Activated T-helper 17 cell treated with anti-CD3 and anti-CD28 coated beads, Interleukin-2, amount 50 U/mL, for 72 hours (primary cell): ENCODE measurements around the gene BLOC1S4. TPM values are rescaled to one million over a fixed set of nuclear protein-coding genes. Genes with fewer than 3 reads are reported as not detected.
"Not testable (repeated sequence)": the region's sequence is repeated elsewhere in the genome, so short reads cannot be mapped to it uniquely, and the experiment has no call there.

Source experiments
- ATAC-seq: fragments of 150-1000 bp; cut with Tn5 transposase; replicated peaks from 2 replicates; pipeline ENCODE4 v1.10.0; 2021; ENCODE audit warnings: mild to moderate bottlenecking, moderate library complexity
- H3K27ac Mint-ChIP-seq: one replicate; pipeline ENCODE4 v1.8.0; 2022; ENCODE audit warnings: mixed read lengths
- H3K27me3 Mint-ChIP-seq: one replicate; pipeline ENCODE4 v1.8.0; 2022; ENCODE audit warnings: mixed read lengths
- H3K36me3 Mint-ChIP-seq: one replicate; pipeline ENCODE4 v1.8.0; 2022; ENCODE audit warnings: low read depth, mild to moderate bottlenecking, mixed read lengths
- H3K4me1 Mint-ChIP-seq: one replicate; pipeline ENCODE4 v1.8.0; 2022; ENCODE audit warnings: mixed read lengths
- H3K4me3 Mint-ChIP-seq: one replicate; pipeline ENCODE4 v1.8.0; 2022; ENCODE audit warnings: mild to moderate bottlenecking, mixed read lengths
- H3K9me3 Mint-ChIP-seq: one replicate; pipeline ENCODE4 v1.8.0; 2022; ENCODE audit warnings: mixed read lengths
- total RNA-seq, 2 donors: library from RNA; stranded (reverse); gene quantifications; one replicate each; pipeline ENCODE4 v1.2.3, GENCODE V29; 2022

Gene BLOC1S4
- total RNA-seq, 2 donors from 2014 or later, result 15.9 to 17.7 TPM

GRCh38 chr4:6751611-6752485 lies 35.9 kb downstream of the BLOC1S4 start:
- Mint-ChIP-seq H3K27ac (peak overlapping the region; percentile 69), H3K36me3 (no peaks in the 10 kb centered on the region), H3K4me1 (peaks cover 6% of the 10 kb centered on the region), H3K4me3 (peak overlapping the region; percentile 59), H3K27me3 (no peaks in the 10 kb centered on the region), H3K9me3 (no peaks in the 10 kb centered on the region)
- ATAC-seq, result no peak

- H3K27me3 Mint-ChIP-seq, result no peaks in the 10 kb centered on the region
- H3K27ac Mint-ChIP-seq, result no peak overlapping the region
- H3K36me3 Mint-ChIP-seq, result no peaks in the 10 kb centered on the region
- ATAC-seq, result no peak
- H3K9me3 Mint-ChIP-seq, result no peaks in the 10 kb centered on the region
- H3K4me3 Mint-ChIP-seq, result no peak overlapping the region
- peaks cover 6% of the 10 kb centered on the region for H3K4me1 Mint-ChIP-seq
Observed at GRCh38 chr4:6752486-6752829, 36.5 kb downstream of the BLOC1S4 start.

GRCh38 chr4:6753103-6753560 lies 37.2 kb downstream of the BLOC1S4 start:
- no peaks in the 10 kb centered on the region for H3K36me3 Mint-ChIP-seq
- no peak overlapping the region for H3K4me3 Mint-ChIP-seq
- no peaks in the 10 kb centered on the region for H3K27me3 Mint-ChIP-seq
- no peak overlapping the region for H3K27ac Mint-ChIP-seq
- no peaks in the 10 kb centered on the region for H3K9me3 Mint-ChIP-seq
- ATAC-seq, result no peak
- H3K4me1 Mint-ChIP-seq, result peaks cover 6% of the 10 kb centered on the region

GRCh38 chr4:6753891-6754290 lies 37.9 kb downstream of the BLOC1S4 start:
- Mint-ChIP-seq H3K4me3 (no peak overlapping the region), H3K9me3 (no peaks in the 10 kb centered on the region), H3K27me3 (no peaks in the 10 kb centered on the region), H3K36me3 (no peaks in the 10 kb centered on the region), H3K27ac (no peak overlapping the region), H3K4me1 (peaks cover 6% of the 10 kb centered on the region)
- no peak for ATAC-seq

- no peak overlapping the region for H3K4me3 Mint-ChIP-seq
- H3K27ac Mint-ChIP-seq, result no peak overlapping the region
- H3K9me3 Mint-ChIP-seq, result no peaks in the 10 kb centered on the region
- no peaks in the 10 kb centered on the region for H3K27me3 Mint-ChIP-seq
- ATAC-seq, result no peak
- H3K4me1 Mint-ChIP-seq, result peaks cover 6% of the 10 kb centered on the region
- H3K36me3 Mint-ChIP-seq, result no peaks in the 10 kb centered on the region
Observed at GRCh38 chr4:6754481-6755087, 38.6 kb downstream of the BLOC1S4 start.

- Mint-ChIP-seq H3K9me3 (no peaks in the 10 kb centered on the region), H3K4me3 (no peak overlapping the region), H3K27me3 (no peaks in the 10 kb centered on the region), H3K4me1 (peaks cover 6% of the 10 kb centered on the region), H3K27ac (no peak overlapping the region), H3K36me3 (no peaks in the 10 kb centered on the region)
- ATAC-seq, result no peak
Observed at GRCh38 chr4:6755088-6755753, 39.2 kb downstream of the BLOC1S4 start.

- not testable (repeated sequence) for H3K9me3 Mint-ChIP-seq, H3K27me3 Mint-ChIP-seq, H3K36me3 Mint-ChIP-seq, H3K4me1 Mint-ChIP-seq, H3K4me3 Mint-ChIP-seq, ATAC-seq, H3K27ac Mint-ChIP-seq
Observed at GRCh38 chr4:6756345-6756744, 40.4 kb downstream of the BLOC1S4 start.

- Mint-ChIP-seq H3K4me3 (no peak overlapping the region), H3K4me1 (no peaks in the 10 kb centered on the region), H3K36me3 (no peaks in the 10 kb centered on the region), H3K27me3 (no peaks in the 10 kb centered on the region), H3K27ac (no peak overlapping the region), H3K9me3 (no peaks in the 10 kb centered on the region)
- no peak for ATAC-seq
Observed at GRCh38 chr4:6758728-6759127, 42.8 kb downstream of the BLOC1S4 start.

- no peaks in the 10 kb centered on the region for H3K27me3 Mint-ChIP-seq
- H3K27ac Mint-ChIP-seq, result no peak overlapping the region
- no peak overlapping the region for H3K4me3 Mint-ChIP-seq
- H3K9me3 Mint-ChIP-seq, result no peaks in the 10 kb centered on the region
- H3K36me3 Mint-ChIP-seq, result no peaks in the 10 kb centered on the region
- ATAC-seq, result no peak
- no peaks in the 10 kb centered on the region for H3K4me1 Mint-ChIP-seq
Observed at GRCh38 chr4:6760865-6761264, 44.9 kb downstream of the BLOC1S4 start.

- Mint-ChIP-seq H3K27me3 (no peaks in the 10 kb centered on the region), H3K27ac (no peak overlapping the region), H3K9me3 (no peaks in the 10 kb centered on the region), H3K36me3 (no peaks in the 10 kb centered on the region), H3K4me1 (no peaks in the 10 kb centered on the region), H3K4me3 (no peak overlapping the region)
- ATAC-seq, result no peak
Observed at GRCh38 chr4:6761649-6762615, 46.0 kb downstream of the BLOC1S4 start.

GRCh38 chr4:6763330-6763851 lies 47.4 kb downstream of the BLOC1S4 start:
- Mint-ChIP-seq H3K4me3 (no peak overlapping the region), H3K27me3 (no peaks in the 10 kb centered on the region), H3K4me1 (no peaks in the 10 kb centered on the region), H3K36me3 (no peaks in the 10 kb centered on the region), H3K9me3 (no peaks in the 10 kb centered on the region), H3K27ac (no peak overlapping the region)
- no peak for ATAC-seq

GRCh38 chr4:6764976-6765620 lies 49.1 kb downstream of the BLOC1S4 start:
- H3K4me1 Mint-ChIP-seq, result peaks cover 5% of the 10 kb centered on the region
- H3K27me3 Mint-ChIP-seq, result no peaks in the 10 kb centered on the region
- no peak overlapping the region for H3K27ac Mint-ChIP-seq
- no peaks in the 10 kb centered on the region for H3K9me3 Mint-ChIP-seq
- no peaks in the 10 kb centered on the region for H3K36me3 Mint-ChIP-seq
- no peak overlapping the region for H3K4me3 Mint-ChIP-seq
- no peak for ATAC-seq

GRCh38 chr4:6765703-6766102 lies 49.7 kb downstream of the BLOC1S4 start:
- Mint-ChIP-seq H3K27ac (no peak overlapping the region), H3K27me3 (no peaks in the 10 kb centered on the region), H3K4me3 (no peak overlapping the region), H3K4me1 (peaks cover 5% of the 10 kb centered on the region), H3K9me3 (no peaks in the 10 kb centered on the region), H3K36me3 (no peaks in the 10 kb centered on the region)
- ATAC-seq, result no peak
